Rectal smooth muscle tissue (tissue), 1 donor: ENCODE measurements around the gene NDUFS7.

Experiments used
- H3K27ac ChIP-seq: one replicate; pipeline ENCODE4 v1.7.0; 2013; ENCODE audit warnings: low read depth, low read length, inconsistent platforms
- H3K27me3 ChIP-seq: one replicate; pipeline ENCODE4 v1.7.0; 2013; ENCODE audit warnings: low read length; ENCODE audit not compliant: control insufficient read depth, insufficient read depth
- H3K36me3 ChIP-seq: one replicate; pipeline ENCODE4 v1.7.0; 2013; ENCODE audit warnings: low read length; ENCODE audit not compliant: control insufficient read depth, insufficient read depth
- H3K4me1 ChIP-seq: one replicate; pipeline ENCODE4 v1.7.0; 2013; ENCODE audit warnings: low read length; ENCODE audit not compliant: control insufficient read depth, insufficient read depth
- H3K4me3 ChIP-seq: one replicate; pipeline ENCODE4 v1.7.0; 2013; ENCODE audit warnings: low read length
- H3K9ac ChIP-seq: one replicate; pipeline ENCODE4 v1.7.0; 2013; ENCODE audit warnings: low read length

Gene NDUFS7

GRCh38 chr19:1369214-1369805 lies 14.4 kb upstream of the NDUFS7 start:
- Histone ChIP-seq H3K36me3 (peaks cover 42% of the 10 kb centered on the region), H3K4me1 (no peaks in the 10 kb centered on the region), H3K27ac (no peak overlapping the region)

GRCh38 chr19:1370579-1371361 lies 12.9 kb upstream of the NDUFS7 start:
- Histone ChIP-seq H3K9ac (no peak overlapping the region), H3K4me1 (no peaks in the 10 kb centered on the region), H3K36me3 (peaks cover 37% of the 10 kb centered on the region), H3K27ac (no peak overlapping the region), H3K27me3 (no peaks in the 10 kb centered on the region), H3K4me3 (no peak overlapping the region)

More at GRCh38 chr19:1369214-1369805, 14.4 kb upstream of the NDUFS7 start:
- H3K9ac ChIP-seq: no peak overlapping the region
- H3K4me3 ChIP-seq: no peak overlapping the region
- H3K27me3 ChIP-seq: no peaks in the 10 kb centered on the region

- no peak overlapping the region for H3K9ac ChIP-seq
- no peaks in the 10 kb centered on the region for H3K27me3 ChIP-seq
- no peak overlapping the region for H3K4me3 ChIP-seq
- H3K4me1 ChIP-seq: no peaks in the 10 kb centered on the region
- H3K36me3 ChIP-seq: peaks cover 28% of the 10 kb centered on the region
- no peak overlapping the region for H3K27ac ChIP-seq
Measured at GRCh38 chr19:1373042-1373533, 10.6 kb upstream of the NDUFS7 start.

GRCh38 chr19:1373534-1374249 lies 10.0 kb upstream of the NDUFS7 start:
- H3K27me3 ChIP-seq: no peaks in the 10 kb centered on the region
- H3K4me1 ChIP-seq: no peaks in the 10 kb centered on the region
- H3K27ac ChIP-seq: peak overlapping the region; percentile 40
- no peak overlapping the region for H3K4me3 ChIP-seq
- peaks cover 28% of the 10 kb centered on the region for H3K36me3 ChIP-seq
- H3K9ac ChIP-seq: no peak overlapping the region

- no peak overlapping the region for H3K9ac ChIP-seq
- H3K27ac ChIP-seq: no peak overlapping the region
- no peaks in the 10 kb centered on the region for H3K27me3 ChIP-seq
- H3K36me3 ChIP-seq: peaks cover 28% of the 10 kb centered on the region
- H3K4me1 ChIP-seq: no peaks in the 10 kb centered on the region
- H3K4me3 ChIP-seq: no peak overlapping the region
Measured at GRCh38 chr19:1374250-1374577, 9.5 kb upstream of the NDUFS7 start.

- no peak overlapping the region for H3K27ac ChIP-seq
- H3K4me3 ChIP-seq: no peak overlapping the region
- H3K4me1 ChIP-seq: no peaks in the 10 kb centered on the region
- H3K36me3 ChIP-seq: peaks cover 12% of the 10 kb centered on the region
- no peak overlapping the region for H3K9ac ChIP-seq
- no peaks in the 10 kb centered on the region for H3K27me3 ChIP-seq
Measured at GRCh38 chr19:1376415-1376805, 7.3 kb upstream of the NDUFS7 start.

GRCh38 chr19:1377176-1377964 lies 6.3 kb upstream of the NDUFS7 start:
- Histone ChIP-seq H3K9ac (no peak overlapping the region), H3K4me1 (no peaks in the 10 kb centered on the region), H3K4me3 (no peak overlapping the region), H3K36me3 (peaks cover 12% of the 10 kb centered on the region), H3K27me3 (no peaks in the 10 kb centered on the region), H3K27ac (no peak overlapping the region)

- no peaks in the 10 kb centered on the region for H3K27me3 ChIP-seq
- no peaks in the 10 kb centered on the region for H3K4me1 ChIP-seq
- no peak overlapping the region for H3K4me3 ChIP-seq
- H3K9ac ChIP-seq: no peak overlapping the region
- no peak overlapping the region for H3K27ac ChIP-seq
- peaks cover 5% of the 10 kb centered on the region for H3K36me3 ChIP-seq
Measured at GRCh38 chr19:1377965-1378785, 5.5 kb upstream of the NDUFS7 start.

GRCh38 chr19:1379126-1379905 lies 4.4 kb upstream of the NDUFS7 start:
- H3K9ac ChIP-seq: no peak overlapping the region
- H3K4me1 ChIP-seq: no peaks in the 10 kb centered on the region
- no peak overlapping the region for H3K27ac ChIP-seq
- no peak overlapping the region for H3K4me3 ChIP-seq
- H3K27me3 ChIP-seq: no peaks in the 10 kb centered on the region
- H3K36me3 ChIP-seq: peaks cover under 1% of the 10 kb centered on the region

- Histone ChIP-seq H3K4me1 (peaks cover 5% of the 10 kb centered on the region), H3K4me3 (no peak overlapping the region), H3K27me3 (no peaks in the 10 kb centered on the region), H3K27ac (no peak overlapping the region), H3K36me3 (no peaks in the 10 kb centered on the region), H3K9ac (no peak overlapping the region)
Measured at GRCh38 chr19:1379961-1380489, 3.7 kb upstream of the NDUFS7 start.

- H3K36me3 ChIP-seq: no peaks in the 10 kb centered on the region
- H3K27me3 ChIP-seq: no peaks in the 10 kb centered on the region
- no peak overlapping the region for H3K4me3 ChIP-seq
- H3K9ac ChIP-seq: no peak overlapping the region
- H3K4me1 ChIP-seq: peaks cover 5% of the 10 kb centered on the region
- H3K27ac ChIP-seq: no peak overlapping the region
Measured at GRCh38 chr19:1382250-1382649, 1.5 kb upstream of the NDUFS7 start.
